GM12874 (cell line): ENCODE results near the gene GABRA4.

Experiments
- TF ChIP-seq, protein P1 (sequence below): IDR thresholded peaks from 2 replicates; pipeline ENCODE4 v1.5.1; 2011; ENCODE audit warnings: low read depth, mild to moderate bottlenecking, control low read depth, low read length, moderate library complexity; ENCODE audit not compliant: insufficient read depth

Gene GABRA4

GRCh38 chr4:46977245-46977644, 16.1 kb downstream of the GABRA4 start:
- TF ChIP-seq, protein P1, sequence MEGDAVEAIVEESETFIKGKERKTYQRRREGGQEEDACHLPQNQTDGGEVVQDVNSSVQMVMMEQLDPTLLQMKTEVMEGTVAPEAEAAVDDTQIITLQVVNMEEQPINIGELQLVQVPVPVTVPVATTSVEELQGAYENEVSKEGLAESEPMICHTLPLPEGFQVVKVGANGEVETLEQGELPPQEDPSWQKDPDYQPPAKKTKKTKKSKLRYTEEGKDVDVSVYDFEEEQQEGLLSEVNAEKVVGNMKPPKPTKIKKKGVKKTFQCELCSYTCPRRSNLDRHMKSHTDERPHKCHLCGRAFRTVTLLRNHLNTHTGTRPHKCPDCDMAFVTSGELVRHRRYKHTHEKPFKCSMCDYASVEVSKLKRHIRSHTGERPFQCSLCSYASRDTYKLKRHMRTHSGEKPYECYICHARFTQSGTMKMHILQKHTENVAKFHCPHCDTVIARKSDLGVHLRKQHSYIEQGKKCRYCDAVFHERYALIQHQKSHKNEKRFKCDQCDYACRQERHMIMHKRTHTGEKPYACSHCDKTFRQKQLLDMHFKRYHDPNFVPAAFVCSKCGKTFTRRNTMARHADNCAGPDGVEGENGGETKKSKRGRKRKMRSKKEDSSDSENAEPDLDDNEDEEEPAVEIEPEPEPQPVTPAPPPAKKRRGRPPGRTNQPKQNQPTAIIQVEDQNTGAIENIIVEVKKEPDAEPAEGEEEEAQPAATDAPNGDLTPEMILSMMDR: no peak

DNA sequence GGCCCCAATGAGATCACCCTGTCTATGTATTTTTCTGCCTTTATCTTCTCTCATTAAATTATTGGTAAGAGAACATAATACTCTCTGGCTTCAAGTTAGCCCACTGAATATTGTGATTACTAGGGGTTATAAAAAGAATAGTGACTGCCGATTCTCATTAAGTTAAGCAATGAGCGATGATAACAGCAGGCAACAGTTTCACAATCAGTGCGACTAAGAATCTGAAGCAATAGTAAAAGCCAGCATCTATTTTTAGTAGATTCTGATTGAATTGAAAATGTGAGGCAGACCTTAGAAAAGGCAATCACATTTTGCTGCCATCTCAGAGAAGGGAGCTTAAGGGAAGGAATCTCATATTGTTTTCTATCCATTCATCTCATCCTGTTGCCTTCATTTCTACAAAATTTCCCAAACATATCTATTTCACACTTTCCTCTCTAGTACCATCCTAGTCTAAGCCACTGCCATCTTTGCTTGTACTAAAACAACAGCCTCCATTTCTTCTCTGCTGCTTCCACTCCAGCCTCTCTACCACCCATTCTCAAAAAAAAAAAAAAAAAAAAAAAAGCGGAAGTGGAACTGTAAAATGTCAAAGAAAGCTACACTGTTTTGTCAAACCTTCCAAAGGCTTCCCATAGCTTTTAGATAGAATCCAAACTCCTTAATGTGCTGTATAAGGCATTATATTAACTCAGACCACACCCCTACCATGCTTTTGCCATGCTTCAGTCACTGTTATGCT, 17.4 kb downstream of the GABRA4 start:
- TF ChIP-seq, protein P1: no peak

- TF ChIP-seq, protein P1: no peak
Measured at GRCh38 chr4:46974891-46975543, 18.4 kb downstream of the GABRA4 start.

GRCh38 chr4:46968847-46969246, 24.5 kb downstream of the GABRA4 start:
- TF ChIP-seq, protein P1: no peak

DNA sequence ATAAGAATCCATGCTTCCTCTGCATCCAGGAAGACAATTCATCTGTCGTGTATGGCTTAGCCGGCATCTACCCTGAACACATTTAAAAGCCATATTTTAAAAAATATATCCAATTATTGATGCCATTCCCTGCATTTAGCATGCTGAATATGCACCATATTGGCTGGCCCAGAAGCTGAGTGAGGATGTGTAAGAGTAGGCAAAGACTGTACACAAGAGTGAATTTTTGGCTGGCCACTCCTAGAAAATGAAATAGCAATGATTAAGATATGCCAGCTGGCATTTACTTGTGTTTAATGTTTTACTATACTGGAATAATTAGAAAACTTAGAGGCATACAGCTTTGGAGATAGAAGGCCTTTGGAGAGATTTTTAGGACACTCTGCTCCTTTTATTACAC, 25.8 kb downstream of the GABRA4 start:
- TF ChIP-seq, protein P1: no peak

DNA sequence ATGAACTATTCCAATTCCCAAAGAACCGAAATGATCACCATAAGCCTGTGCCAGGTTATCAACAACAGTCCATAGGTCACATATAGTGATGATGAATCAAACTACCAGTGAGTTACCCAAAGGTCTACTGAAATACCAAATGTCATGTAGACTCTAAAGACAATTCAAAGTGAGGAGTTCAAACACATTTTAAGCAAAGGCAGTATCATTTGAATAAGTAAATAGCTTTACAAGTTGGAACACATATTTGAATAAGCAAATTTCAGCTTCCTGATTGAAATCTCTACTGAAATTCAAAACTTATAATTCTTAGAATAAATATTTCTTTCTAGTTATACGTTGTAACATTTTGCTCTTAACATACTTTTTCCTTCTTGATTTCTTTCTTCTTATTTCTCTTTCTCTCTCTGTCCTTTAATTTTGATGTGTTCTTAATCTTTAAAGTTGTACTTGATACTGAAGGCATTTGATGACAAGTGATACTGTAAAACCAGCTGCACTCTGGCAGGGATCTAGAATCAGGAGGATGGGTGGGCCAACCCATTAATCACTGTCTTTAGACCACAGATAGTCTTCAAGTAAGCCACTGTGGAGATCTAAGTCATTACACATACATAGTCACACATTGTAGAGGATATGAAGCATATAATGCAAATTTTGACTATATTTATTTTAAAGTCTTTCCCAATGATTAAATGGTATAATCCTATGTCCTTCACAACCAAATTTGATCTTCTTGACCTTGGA, 34.5 kb downstream of the GABRA4 start:
- TF ChIP-seq, protein P1: no peak

GRCh38 chr4:46956451-46956850, 36.9 kb downstream of the GABRA4 start:
- TF ChIP-seq, protein P1: no peak
